Natural killer cell (primary cell): ENCODE results near the gene RIPPLY2. TPM values are rescaled to one million over a fixed set of nuclear protein-coding genes. Genes with fewer than 3 reads are reported as not detected.
"Not testable (repeated sequence)": the region's sequence is repeated elsewhere in the genome, so short reads cannot be mapped to it uniquely, and the experiment has no call there.

Experiments used
- ATAC-seq, 3 donors: fragments of 150-1000 bp in 2 of 3; fragments of 200-7000 bp in 1 of 3; cut with Tn5 transposase; 1 replicate in 1 of 3; 2 replicates in 2 of 3; pipeline ENCODE4 v1.10.0; 2021; ENCODE audit warnings: mild to moderate bottlenecking in 2 of 3, moderate library complexity in 2 of 3
- DNase-seq, 2 donors: peaks; one replicate each; pipeline versions ENCODE4 v3.0.0 to v3.0.0-alpha.2; 2013 to 2021; ENCODE audit warnings: mixed read lengths in 1 of 2
- H3K27ac ChIP-seq: one replicate; pipeline ENCODE4 v1.5.1; 2013; ENCODE audit warnings: mild to moderate bottlenecking, low read length
- H3K27me3 ChIP-seq: one replicate; pipeline ENCODE4 v1.6.1; 2013; ENCODE audit warnings: low read length; ENCODE audit not compliant: control insufficient read depth, insufficient read depth
- H3K36me3 ChIP-seq: one replicate; pipeline ENCODE4 v1.6.1; 2013; ENCODE audit warnings: low read length; ENCODE audit not compliant: control insufficient read depth, insufficient read depth
- H3K4me1 ChIP-seq: one replicate; pipeline ENCODE4 v1.6.1; 2013; ENCODE audit warnings: low read length; ENCODE audit not compliant: control insufficient read depth, insufficient read depth
- H3K4me3 ChIP-seq: one replicate; pipeline ENCODE4 v1.5.1; 2013; ENCODE audit warnings: low read length
- H3K9me3 ChIP-seq: one replicate; pipeline ENCODE4 v1.6.1; 2013; ENCODE audit warnings: low read length; ENCODE audit not compliant: control insufficient read depth, insufficient read depth
- H3K27ac Mint-ChIP-seq, 2 donors: one replicate each; pipeline ENCODE4 v1.8.0; 2022; ENCODE audit warnings: mild to moderate bottlenecking in 2 of 2, mixed read lengths in 2 of 2, moderate library complexity in 1 of 2
- H3K27me3 Mint-ChIP-seq, 2 donors: one replicate each; pipeline ENCODE4 v1.8.0; 2022; ENCODE audit warnings: low read depth in 2 of 2, mixed read lengths in 2 of 2
- H3K36me3 Mint-ChIP-seq: one replicate; pipeline ENCODE4 v1.8.0; 2022; ENCODE audit warnings: mixed read lengths
- H3K4me1 Mint-ChIP-seq, 2 donors: one replicate each; pipeline ENCODE4 v1.8.0; 2022; ENCODE audit warnings: mixed read lengths in 2 of 2
- H3K4me3 Mint-ChIP-seq: one replicate; pipeline ENCODE4 v1.8.0; 2022; ENCODE audit warnings: mild to moderate bottlenecking, moderate library complexity, mixed read lengths
- H3K9me3 Mint-ChIP-seq, 2 donors: one replicate each; pipeline ENCODE4 v1.8.0; 2022; ENCODE audit warnings: mixed read lengths in 2 of 2
- WGBS: methylation state at CpG from one replicate; pipeline ENCODE4 v1.1.7; 2013; ENCODE audit warnings: missing lambda C conversion rate; ENCODE audit not compliant: insufficient coverage; 5-methylcytosine and 5-hydroxymethylcytosine counted together
- intact Hi-C: fragments of 100-400 bp; cut with micrococcal nuclease; formaldehyde crosslinking; loops from one replicate; pipeline ENCODE4 v1.14.2; 2022
- total RNA-seq, 4 donors: library from RNA; stranded (reverse); fragments of 120-200 nt in 1 of 4; gene quantifications; one replicate each; pipeline versions ENCODE4 v1.2.3 to v1.2.4, GENCODE V29; 2013 to 2022
- TF ChIP-seq, protein P1 (sequence below): fragments of 200-600 bp; IDR thresholded peaks from one replicate; pipeline ENCODE4 v1.8.0; 2022; ENCODE audit warnings: antibody characterized with exemption

Gene RIPPLY2
- total RNA-seq, 3 donors from 2014 or later (not counting 1 experiment from before 2014, with no cell fraction given): not detected

DNA sequence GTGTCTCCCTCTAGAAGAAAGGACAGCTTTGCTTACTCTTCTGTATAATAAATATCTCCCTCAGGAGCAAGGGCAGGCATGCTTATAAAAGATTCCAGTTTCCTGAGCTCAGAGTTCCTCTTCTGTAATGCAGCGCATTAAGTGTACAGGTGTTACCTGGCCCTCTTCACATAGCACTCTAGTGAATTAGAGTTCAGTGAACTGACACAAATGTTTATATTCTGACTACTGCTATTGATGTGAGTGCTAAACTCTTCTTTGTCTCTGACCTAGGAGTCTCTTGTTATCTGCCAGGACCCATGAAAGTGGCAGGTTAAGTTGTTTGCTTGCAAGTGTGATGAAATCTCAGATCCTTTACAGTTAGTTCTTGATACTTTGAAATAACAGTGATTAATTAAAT lies 39.9 kb downstream of the RIPPLY2 start:
- H3K9me3 ChIP-seq: no peaks in the 10 kb centered on the region
- ATAC-seq (no peak), DNase-seq (no peak)
- Mint-ChIP-seq H3K4me3 (no peak overlapping the region), H3K27ac (no peak overlapping the region), H3K36me3 (no peaks in the 10 kb centered on the region), H3K27me3 (no peaks in the 10 kb centered on the region), H3K9me3 (no peaks in the 10 kb centered on the region), H3K4me1 (peaks cover 44 to 54% of the 10 kb centered on the region in 2 donors)
- H3K36me3 ChIP-seq: peaks cover 4% of the 10 kb centered on the region
- intact Hi-C loops: no loop called here
- 75% methylated on average over 1 of the region's 1 CpG for WGBS
- H3K4me3 ChIP-seq: no peak overlapping the region
- no peaks in the 10 kb centered on the region for H3K27me3 ChIP-seq
- TF ChIP-seq, protein P1, sequence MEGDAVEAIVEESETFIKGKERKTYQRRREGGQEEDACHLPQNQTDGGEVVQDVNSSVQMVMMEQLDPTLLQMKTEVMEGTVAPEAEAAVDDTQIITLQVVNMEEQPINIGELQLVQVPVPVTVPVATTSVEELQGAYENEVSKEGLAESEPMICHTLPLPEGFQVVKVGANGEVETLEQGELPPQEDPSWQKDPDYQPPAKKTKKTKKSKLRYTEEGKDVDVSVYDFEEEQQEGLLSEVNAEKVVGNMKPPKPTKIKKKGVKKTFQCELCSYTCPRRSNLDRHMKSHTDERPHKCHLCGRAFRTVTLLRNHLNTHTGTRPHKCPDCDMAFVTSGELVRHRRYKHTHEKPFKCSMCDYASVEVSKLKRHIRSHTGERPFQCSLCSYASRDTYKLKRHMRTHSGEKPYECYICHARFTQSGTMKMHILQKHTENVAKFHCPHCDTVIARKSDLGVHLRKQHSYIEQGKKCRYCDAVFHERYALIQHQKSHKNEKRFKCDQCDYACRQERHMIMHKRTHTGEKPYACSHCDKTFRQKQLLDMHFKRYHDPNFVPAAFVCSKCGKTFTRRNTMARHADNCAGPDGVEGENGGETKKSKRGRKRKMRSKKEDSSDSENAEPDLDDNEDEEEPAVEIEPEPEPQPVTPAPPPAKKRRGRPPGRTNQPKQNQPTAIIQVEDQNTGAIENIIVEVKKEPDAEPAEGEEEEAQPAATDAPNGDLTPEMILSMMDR: no peak
- no peaks in the 10 kb centered on the region for H3K4me1 ChIP-seq
- H3K27ac ChIP-seq: no peak overlapping the region

DNA sequence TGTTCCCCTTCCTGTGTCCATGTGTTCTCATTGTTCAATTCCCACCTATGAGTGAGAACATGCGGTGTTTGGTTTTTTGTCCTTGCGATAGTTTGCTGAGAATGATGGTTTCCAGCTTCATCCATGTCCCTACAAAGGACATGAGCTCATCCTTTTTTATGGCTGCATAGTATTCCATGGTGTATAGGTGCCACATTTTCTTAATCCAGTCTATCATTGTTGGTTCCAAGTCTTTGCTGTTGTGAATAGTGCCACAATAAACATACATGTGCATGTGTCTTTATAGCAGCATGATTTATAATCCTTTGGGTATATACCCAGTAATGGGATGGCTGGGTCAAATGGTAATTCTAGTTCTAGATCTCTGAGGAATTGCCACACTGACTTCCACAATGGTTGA lies 43.9 kb downstream of the RIPPLY2 start:
- H3K27me3 ChIP-seq, H3K27ac Mint-ChIP-seq, intact Hi-C loops, H3K4me3 Mint-ChIP-seq, H3K9me3 Mint-ChIP-seq, H3K27ac ChIP-seq, H3K36me3 Mint-ChIP-seq, DNase-seq, H3K9me3 ChIP-seq, H3K4me3 ChIP-seq, H3K27me3 Mint-ChIP-seq, H3K4me1 ChIP-seq, ATAC-seq, H3K36me3 ChIP-seq: not testable (repeated sequence)
- H3K4me1 Mint-ChIP-seq: peaks cover 52 to 54% of the 10 kb centered on the region in 2 donors
- WGBS: no CpG with 5 or more reads among the region's 2 CpGs

DNA sequence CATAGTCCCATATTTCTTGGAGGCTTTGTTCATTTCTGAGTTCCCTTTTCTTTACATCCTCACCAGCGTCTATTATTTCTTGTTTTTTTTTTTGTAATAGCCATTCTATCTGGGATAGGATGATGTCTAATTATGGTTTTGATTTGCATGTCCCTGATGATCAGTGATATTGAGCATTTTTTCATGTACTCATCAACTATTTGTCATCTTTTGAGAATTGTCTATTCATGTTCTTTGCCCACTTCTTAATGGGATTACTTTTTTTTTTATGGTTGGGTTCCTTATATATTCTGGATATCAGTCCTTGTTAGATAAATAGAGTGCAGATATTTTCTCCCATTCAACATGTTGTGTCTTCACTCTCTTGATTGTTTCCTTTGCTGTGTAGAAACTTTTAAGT lies 48.5 kb downstream of the RIPPLY2 start:
- Histone ChIP-seq H3K4me3 (no peak overlapping the region), H3K36me3 (no peaks in the 10 kb centered on the region), H3K4me1 (no peaks in the 10 kb centered on the region), H3K27ac (no peak overlapping the region), H3K9me3 (no peaks in the 10 kb centered on the region), H3K27me3 (no peaks in the 10 kb centered on the region)
- peaks cover 2 to 5% of the 10 kb centered on the region in 2 donors for H3K9me3 Mint-ChIP-seq
- DNase-seq: no peak
- H3K36me3 Mint-ChIP-seq: peaks cover 21% of the 10 kb centered on the region
- intact Hi-C loops: no loop called here
- TF ChIP-seq, protein P1: no peak
- H3K4me1 Mint-ChIP-seq: peaks cover 61 to 63% of the 10 kb centered on the region in 2 donors
- no peak for ATAC-seq
- no CpG with 5 or more reads among the region's 1 CpG for whole genome bisulfite sequencing
- no peak overlapping the region for H3K4me3 Mint-ChIP-seq
- H3K27ac Mint-ChIP-seq: no peak overlapping the region
- H3K27me3 Mint-ChIP-seq: no peaks in the 10 kb centered on the region

DNA sequence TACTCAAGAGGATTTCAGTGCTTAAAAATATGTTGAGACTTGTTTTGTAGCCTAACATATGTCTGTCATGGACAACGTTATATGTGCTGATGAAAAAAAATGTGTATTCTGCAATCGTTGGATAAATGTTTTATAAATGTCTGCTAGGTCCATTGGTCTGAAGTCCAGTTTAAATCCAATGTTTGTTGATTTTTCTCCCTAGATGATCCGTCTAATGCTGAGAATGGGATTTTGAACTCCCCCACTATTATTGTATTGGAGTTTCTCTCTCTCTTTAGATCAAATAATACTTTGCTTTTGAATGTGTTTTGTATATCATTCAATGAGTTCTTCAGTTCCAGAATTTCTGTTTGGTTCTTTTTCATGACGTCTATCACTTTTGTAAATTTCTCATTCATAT lies 51.2 kb downstream of the RIPPLY2 start:
- no peaks in the 10 kb centered on the region for H3K4me1 ChIP-seq
- Mint-ChIP-seq H3K4me1 (peaks cover 66 to 73% of the 10 kb centered on the region in 2 donors), H3K27me3 (no peaks in the 10 kb centered on the region), H3K4me3 (no peak overlapping the region), H3K27ac (no peak overlapping the region), H3K36me3 (peaks cover 21% of the 10 kb centered on the region), H3K9me3 (peaks cover 2 to 5% of the 10 kb centered on the region in 2 donors)
- intact Hi-C loops: no loop called here
- H3K27me3 ChIP-seq: no peaks in the 10 kb centered on the region
- WGBS: 95% methylated on average over 2 of the region's 4 CpGs
- ATAC-seq (no peak), DNase-seq (no peak)
- TF ChIP-seq, protein P1: no peak
- H3K9me3 ChIP-seq: no peaks in the 10 kb centered on the region
- no peak overlapping the region for H3K27ac ChIP-seq
- H3K4me3 ChIP-seq: no peak overlapping the region
- H3K36me3 ChIP-seq: no peaks in the 10 kb centered on the region
